HG03575 (cell line): ENCODE results near the gene PRKAR1B.

Experiments used
- ATAC-seq: cut with Tn5 transposase; IDR thresholded peaks from one replicate; pipeline ENCODE4 v1.9.1; 2021; ENCODE audit not compliant: unreplicated experiment, insufficient number of reproducible peaks, low FRiP score; ENCODE audit errors: extremely low read depth

The PRKAR1B gene

DNA sequence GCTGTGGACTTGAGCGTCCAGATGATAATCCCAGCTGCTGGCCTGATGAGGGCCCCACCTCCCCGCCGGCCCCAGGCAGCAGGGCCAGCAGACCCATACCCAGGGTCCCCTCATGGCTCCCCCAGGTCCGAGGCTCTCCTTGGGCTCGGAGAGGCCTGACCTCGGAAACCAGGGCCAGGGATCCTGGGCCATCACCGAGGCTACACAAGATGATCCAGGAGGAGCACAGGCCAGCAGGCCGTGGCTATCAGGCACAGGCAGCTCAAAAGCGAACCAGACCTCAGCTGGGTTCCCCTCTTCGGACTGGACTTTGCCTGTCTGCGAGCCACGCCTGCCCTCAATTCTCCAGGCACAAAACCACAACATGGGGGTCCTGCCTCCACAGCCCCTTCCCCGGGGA lies 224.8 kb downstream of the PRKAR1B start:
- ATAC-seq = no peak

DNA sequence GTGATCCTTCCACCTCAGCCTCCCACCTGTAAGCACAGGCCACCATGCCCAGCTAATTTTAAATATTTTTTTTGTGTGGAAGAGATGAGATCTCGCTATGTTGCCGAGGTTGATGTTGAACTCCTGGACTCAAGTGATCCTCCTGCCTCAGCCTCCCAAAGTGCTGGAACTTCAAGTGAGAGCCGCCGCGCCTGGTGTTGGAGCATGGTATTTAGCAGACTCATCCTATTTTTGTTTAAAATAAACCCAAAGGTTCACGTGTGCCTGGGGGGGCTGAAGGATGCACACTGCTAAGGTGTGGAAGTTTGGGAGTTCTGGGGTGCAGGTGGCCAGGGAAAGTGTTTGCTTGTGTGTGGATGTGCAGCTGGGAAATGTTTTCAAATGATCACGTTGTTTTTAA lies 225.6 kb downstream of the PRKAR1B start:
- ATAC-seq = no peak

DNA sequence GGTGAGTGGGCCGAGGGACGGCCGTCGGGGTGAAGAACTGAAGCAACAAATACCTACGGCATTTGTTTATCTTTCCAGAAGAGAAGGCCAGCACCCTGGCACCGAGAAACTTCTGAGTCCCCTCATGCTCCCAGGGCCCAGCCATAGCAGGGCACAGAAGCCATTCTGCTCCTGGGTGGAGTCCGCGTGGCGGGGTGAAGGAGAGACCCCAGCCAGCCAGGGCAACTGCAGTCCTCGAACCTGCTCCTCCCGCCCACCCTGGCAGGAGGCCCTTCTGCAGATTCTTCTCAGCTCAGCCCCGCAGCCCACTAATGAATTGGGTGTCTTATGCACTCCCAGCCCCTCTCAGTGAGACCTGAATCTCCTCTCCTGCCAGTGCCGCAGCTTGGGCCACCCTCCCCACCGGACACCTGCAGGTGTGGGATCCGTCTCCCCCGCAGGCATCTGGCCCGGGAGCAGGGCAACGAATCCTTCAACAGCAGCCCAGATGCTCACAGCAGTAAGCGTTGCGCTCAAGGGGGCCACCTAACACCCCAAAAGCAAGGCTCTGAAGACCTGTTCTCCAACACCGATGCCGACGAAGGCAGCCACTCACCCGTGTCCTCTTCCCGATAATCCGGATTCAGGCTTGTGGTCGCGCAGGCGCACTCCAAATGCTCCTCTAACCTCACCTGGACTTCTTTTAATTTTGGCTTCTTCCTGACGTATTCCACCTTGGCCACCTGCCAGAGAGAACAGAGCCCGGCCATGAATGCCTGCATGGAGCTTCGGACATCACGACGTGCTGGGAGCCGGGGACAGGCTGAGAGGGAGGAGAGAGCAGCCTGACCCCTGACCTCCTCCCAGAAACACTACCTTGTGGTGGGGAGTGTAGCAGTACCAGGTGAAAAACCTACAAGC lies 226.3 kb downstream of the PRKAR1B start:
- no peak for ATAC-seq

DNA sequence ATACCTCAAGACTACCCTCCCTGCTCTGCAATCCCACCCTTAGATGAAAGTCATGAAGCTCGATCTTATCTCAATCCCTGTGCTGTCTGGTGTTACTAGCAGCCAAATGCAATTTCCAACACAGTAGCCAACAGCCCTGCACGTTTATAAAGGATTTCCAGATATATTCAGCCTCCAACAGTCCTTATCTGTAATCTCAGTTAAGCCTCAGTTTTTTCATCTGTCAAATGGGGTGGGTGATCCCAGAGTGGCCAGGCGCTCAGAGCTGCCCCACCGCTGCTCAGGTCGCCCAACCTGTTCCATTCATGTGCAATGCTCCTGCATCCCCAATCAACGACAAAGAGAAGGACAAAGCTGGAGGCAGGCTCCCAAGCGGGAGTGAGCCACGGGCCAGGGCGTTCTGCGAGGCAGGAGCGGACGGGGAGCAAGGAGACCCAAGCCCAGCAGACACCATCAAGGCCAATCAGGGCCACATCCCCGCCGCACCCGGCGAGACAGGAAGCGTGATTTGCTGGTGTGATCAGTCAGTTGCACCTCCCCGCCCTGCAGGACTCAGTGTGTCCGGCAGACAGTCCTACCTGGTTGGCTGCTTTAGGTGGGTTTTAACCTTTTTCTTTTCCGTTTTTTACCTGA lies 227.1 kb downstream of the PRKAR1B start:
- ATAC-seq = no peak
